GM21515 (cell line): ENCODE results near the gene MATCAP1.

Experiments used
- ATAC-seq: cut with Tn5 transposase; IDR thresholded peaks from one replicate; pipeline ENCODE4 v1.9.1; 2021; ENCODE audit not compliant: unreplicated experiment

The MATCAP1 gene

DNA sequence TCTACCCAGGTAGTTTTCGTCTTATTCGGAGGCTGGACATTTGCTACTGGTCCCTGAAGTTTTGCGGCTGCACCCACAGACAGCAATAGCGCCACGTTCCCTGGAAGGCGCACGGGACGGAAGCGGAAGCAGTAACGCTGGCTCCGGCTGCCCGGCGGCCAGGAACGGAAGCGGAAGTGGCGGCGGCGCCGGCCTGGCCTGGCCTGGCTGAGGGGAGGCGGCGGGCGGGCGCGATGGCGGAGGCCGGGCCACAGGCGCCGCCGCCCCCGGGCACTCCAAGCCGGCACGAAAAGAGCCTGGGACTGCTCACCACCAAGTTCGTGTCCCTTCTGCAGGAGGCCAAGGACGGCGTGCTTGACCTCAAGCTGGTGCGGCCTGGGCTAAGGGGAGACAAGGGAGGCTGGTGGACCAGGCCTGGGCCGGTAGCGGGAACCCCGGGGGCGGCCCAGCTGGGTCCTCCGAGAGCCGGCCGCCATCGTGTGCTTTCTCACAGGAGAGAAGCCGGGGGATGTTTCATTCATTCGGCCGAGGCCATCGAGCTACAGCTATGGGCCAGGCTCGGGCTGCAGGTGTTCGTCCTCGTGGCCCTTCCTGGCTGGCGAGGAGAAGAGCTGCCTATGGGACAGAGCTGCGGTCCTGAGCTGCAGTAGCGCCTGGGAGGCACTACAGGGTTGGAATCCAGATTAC lies 8.4 kb upstream of the MATCAP1 start, which contains the start of gene E2F4:
Gene E2F4, plus strand, starts transcription at position 161 of the 687 bp plus-strand sequence. Its CDS starts 73 bp downstream, at position 234.
- peak; percentile 72 for ATAC-seq

DNA sequence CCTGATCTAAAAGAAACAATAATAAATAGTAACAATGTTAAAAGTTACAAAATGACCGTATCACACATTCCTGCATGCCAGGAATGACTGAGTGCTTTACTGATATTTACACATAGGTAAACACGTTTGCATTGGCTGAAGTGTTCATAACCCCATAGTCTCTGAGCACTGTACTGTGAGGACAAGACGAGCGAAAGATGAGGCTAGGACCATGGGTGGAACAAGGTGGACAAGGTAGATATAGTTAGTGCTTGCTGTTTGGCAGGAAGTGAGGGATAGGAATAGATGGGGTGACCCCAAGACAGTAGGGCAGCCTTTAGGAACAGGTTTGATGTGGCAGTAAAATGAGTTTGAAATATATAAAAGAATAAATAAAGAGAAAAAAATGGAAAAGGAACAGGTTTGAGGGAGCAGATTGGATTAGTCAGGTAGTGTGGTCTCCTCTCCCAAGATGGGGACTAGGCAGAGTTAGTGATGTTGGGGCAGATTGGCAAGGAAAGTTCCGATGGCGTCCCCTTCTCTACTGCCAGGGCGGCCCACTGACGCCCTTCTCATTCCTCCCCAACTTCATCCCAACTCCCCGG lies 7.7 kb upstream of the MATCAP1 start:
- ATAC-seq = no peak

- no peak for ATAC-seq
Measured at GRCh38 chr16:67190448-67191399, 7.0 kb upstream of the MATCAP1 start.

- no peak for ATAC-seq
Measured at GRCh38 chr16:67190041-67190440, 6.3 kb upstream of the MATCAP1 start, which contains the start of gene EXOC3L1. TSS of gene EXOC3L1 (minus strand) at chr16:67190136. CDS start at chr16:67189676, 460 bp downstream.

- ATAC-seq = no peak
Measured at GRCh38 chr16:67188798-67189197, 5.0 kb upstream of the MATCAP1 start.

DNA sequence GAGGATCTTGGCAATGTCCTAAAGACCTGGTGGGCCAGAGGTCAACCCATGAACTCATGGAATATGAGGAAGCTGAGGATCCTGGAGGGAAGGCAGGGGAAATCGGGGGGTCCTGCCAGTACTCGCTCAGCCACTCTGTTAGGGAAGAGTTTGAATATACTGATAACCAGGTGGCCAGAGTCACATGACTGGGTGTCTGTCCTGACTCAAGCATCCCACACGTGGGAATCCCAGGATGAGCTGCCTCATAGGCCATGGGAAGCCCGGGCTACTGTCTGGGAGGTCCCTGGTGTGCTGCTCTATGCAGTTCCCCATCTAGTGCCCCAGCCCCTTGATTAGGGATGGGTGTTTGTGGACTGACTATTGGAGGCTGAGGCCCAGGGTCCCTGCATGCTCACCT lies 4.6 kb upstream of the MATCAP1 start:
- no peak for ATAC-seq

DNA sequence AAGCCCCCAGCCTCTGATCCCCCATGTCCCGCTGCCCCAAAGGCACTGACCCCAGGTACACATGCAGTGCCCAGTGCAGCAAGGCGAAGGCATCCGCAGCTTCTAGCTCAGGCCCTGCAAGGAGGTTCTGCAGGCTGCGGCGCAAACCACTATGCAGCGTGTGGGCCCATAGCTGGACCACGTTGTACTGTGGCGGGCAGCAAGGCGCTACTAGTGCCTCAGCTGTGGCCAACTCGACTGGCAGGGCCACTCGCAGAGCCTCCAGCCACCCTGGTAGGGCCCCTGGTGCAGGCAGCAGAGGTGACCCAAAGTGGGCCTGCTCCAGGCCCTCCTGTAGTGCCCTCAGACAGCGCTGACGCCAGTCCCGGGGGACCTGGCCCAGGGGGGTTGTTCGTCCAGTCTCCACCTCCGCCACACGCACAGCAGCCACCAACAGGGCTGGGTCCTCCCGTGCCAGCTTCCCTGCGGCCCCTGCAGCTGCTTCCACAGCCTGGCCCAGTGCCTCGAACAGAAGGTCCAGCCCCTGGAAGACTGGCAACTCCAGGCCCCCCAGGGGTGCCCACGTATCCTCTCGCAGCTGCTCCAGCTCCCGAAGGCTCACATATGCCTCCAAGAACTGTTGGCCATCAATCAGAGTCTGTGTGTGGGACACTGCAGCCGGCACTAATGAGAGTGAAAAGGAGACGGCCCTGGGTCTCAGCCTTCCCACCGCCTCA lies 3.6 kb upstream of the MATCAP1 start:
- ATAC-seq = no peak

DNA sequence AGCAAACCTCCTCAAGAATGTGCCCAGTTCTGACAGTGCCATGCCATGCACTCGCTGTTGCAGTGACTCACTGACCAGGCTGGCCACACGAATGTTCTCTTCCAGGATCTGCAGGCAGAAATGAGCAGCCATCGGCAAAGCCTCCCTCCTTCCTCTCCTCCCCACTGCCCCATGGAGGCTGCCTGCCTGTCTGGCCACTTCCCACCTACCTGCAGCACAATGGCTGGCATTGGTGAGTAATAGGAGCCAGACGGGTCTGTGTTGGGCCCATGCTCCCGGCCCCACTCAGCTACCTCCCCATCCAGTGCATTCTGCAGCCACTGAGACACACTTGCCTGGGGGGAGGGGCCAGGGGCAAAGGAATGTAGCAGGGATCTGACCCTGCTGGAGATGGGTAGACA lies 2.8 kb upstream of the MATCAP1 start:
- ATAC-seq = no peak

GRCh38 chr16:67185651-67186134 lies 1.9 kb upstream of the MATCAP1 start:
- no peak for ATAC-seq

DNA sequence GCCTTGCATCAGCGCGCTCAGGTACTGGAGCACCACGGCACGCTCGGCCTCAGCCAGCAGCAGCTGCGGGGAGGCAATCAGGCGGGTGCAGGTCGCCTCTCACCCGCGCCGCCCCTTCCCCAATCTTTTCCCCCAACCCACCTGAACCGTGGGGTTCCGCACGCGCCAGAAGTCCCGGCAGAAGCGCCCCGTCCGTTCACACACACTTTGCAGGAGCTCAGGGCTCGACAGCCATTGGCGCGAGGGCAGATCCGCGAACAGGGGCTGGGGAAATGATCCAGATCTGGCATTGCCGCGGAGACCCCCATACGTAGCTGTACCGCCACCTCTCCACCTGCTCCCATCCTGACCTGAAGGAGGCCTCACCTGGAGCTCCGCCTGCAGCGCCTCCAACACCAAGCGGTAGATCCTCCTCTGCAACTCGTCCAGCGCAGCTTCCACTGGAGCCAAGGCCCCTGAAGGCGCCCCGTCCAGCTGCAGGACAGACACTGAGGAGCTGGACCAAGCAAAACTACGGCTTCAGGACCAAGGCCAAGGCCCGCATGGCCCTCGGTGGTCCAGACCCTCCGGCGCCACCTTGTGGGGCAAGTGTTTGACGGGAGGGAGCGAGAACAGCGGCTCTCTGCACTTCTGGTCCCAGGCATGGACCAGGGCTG lies 1.4 kb upstream of the MATCAP1 start:
- ATAC-seq = no peak

- ATAC-seq = peak; percentile 12
Measured at GRCh38 chr16:67184453-67184994, 761 bp upstream of the MATCAP1 start.

DNA sequence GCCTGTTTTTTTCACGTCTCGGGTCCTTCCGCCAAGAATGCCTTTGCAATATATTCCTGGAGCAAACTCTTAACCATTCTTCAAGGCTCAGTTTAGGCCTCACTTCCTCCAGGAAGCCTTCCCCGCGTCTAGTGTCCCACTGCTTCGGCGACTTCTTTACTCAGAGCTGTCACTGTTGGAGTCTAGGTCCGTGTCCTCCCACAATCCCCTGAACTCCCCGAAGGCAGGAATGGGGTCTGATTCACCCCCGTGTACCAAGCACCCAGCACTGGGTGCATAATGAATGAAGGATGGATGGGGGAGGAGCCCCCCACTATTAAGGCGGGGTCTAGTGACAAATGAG lies 508 bp downstream of the MATCAP1 start:
- ATAC-seq = no peak

- ATAC-seq = no peak
Measured at GRCh38 chr16:67182288-67182687, 1.5 kb downstream of the MATCAP1 start.

DNA sequence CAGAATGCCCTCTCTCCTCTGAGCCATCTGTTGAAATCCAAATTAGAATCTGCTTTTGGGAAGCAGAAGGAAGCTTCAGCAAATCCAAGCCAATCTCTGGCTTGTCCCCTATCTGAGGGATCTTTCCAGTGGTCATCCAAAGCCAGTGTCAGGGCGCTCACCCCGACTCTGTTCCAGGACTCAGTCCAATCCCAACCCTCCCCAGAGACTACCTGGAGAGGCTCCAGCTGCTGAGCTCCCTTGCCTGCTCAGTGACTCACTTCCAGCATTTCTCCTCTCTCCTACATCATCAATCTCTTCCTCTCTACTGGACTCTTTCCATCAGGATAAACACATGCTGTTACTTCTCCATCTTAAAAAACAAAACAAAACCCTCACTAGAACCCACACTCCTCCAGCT lies 2.4 kb downstream of the MATCAP1 start:
- ATAC-seq = no peak

DNA sequence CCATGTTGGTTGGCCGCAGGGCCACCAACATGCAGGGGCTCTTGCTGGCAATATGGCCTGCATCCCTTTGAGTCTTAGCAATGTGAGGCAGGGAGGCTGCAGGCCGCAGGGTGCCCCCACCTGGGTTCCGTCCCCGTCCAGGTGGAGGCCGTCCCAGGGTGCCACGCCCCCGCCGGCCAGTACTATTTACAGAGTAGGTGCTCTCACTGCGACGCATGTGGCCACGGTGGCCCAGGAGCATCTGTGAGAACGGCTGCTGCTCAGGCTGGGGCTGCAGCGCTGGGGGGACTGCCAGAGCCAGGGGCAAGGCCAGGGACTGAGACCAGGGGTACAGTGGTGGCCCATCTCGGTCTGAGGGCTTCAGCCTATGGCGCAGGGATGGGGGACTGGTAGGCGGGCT lies 3.6 kb downstream of the MATCAP1 start:
- ATAC-seq = no peak

GRCh38 chr16:67179421-67180080 lies 4.2 kb downstream of the MATCAP1 start:
- no peak for ATAC-seq

- no peak for ATAC-seq
Measured at GRCh38 chr16:67177743-67178699, 5.7 kb downstream of the MATCAP1 start.

GRCh38 chr16:67176662-67177061 lies 7.1 kb downstream of the MATCAP1 start:
- ATAC-seq = no peak
